Epithelial cell of prostate (primary cell): ENCODE results near the gene IPO5.
"Not testable (repeated sequence)": the region's sequence is repeated elsewhere in the genome, so short reads cannot be mapped to it uniquely, and the experiment has no call there.

Experiments
- DNase-seq: peaks from one replicate; pipeline ENCODE4 v3.0.0-alpha.2; 2011; ENCODE audit warnings: low read depth, low spot score
- H3K27ac ChIP-seq: fragments of 450-650 bp; 2 replicates; pipeline ENCODE4 v1.5.1; 2017; ENCODE audit warnings: mild to moderate bottlenecking

The IPO5 gene

DNA sequence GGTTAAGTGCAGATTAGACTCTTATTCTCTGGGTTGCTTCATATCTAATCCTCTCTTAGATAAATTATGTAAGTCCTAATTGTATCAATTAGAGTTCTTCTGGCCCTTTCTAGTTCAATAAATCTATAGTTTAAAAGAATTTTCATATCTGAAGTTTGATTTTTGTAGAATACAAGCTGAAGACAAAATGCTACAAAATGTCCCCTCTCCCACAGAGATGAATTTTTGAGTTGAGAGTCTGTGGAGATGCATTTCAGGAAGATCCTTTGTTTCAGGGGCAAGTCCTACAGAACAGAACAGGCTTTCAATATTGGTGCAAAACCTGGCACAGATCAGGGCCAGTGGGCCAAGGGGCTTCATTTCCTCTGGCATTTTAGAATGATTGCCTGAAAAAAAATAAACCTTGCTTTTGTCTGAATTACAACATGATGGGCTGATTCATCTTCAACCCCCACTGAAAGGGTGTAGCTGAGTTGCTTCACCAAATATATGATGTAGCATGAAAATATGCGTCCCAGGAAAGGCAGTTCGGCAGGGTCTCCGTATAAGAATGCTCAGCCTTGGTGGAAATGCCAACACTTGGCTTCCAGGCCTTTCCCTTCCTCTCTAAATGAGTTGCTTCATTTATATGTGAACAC is 6.4 kb upstream of the IPO5 start:
- DNase-seq: peak; percentile 31
- peak overlapping the region; percentile 79 for H3K27ac ChIP-seq

DNA sequence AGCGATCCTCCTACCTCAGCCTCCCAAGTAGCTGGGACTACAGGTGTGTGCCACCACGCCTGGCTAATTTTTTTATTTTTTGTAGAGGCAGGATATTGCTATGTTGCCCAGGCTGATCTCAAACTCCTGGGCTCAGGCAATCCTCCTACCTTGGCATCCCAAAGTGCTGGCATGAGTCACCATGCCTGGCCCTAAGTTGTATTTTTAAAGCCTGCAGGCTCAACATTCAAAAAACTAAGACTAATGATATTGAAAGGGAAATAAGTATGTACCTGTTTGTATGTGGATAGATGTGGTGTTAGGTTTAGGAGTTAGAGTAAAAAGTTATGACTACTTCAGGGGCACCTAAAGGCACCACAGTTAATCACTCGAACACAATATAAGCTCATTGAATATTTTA is 5.4 kb upstream of the IPO5 start:
- DNase-seq: peak; percentile 14
- peak overlapping the region; percentile 79 for H3K27ac ChIP-seq

DNA sequence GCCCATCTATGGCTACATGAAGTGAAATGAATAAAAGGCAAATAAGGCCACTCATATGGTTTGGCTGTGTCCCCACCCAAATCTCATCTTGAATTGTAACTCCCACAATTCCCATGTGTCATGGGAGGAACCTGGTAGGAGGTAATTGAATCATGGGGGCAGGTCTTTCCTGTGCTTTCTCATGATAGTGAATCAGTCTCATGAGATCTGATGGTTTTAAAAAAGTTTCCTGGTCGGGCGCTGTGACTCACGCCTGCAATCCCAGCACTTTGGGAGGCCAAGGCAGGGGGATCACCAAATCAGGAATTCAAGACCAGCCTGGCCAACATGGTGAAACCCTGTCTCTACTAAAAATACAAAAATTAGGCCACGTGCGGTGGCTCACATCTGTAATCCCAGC is 4.2 kb upstream of the IPO5 start:
- H3K27ac ChIP-seq, DNase-seq: not testable (repeated sequence)

DNA sequence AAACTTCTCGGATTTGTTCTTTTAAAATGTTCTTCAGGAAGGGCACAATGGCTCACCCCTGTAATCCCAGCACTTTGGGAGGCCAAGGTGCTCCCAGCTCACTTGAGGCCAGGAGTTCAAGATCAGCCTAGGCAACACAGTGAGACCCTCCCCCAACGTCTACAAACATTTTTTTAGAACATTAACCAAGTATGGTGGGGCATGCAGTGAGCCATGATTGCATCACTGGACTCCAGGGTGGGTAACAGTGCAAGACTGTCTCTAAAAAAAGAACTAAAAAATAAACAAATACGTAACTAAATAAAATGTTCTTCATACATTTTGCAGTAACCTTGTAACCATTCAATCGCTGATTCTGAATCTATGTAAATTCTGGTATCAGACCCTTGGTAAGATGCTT is 2.1 kb upstream of the IPO5 start:
- DNase-seq: no peak
- no peak overlapping the region for H3K27ac ChIP-seq

DNA sequence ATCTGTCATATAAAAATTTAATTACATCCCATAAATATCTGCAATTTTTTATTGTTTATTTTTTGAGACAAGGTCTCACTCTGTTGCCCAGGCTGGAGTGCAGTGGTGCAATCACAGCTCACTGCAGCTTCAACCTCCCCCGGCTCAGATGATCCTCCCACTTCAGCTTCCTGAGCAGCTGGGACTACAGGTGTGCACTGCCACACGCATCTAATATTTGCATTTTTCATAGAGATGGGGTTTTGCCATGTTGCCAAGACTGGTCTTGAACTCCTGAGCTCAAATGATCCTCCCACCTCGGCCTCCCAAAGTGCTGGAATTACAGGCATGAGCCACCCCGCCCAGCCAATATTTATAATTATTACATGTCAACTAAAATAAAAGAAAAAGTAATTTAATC is 644 bp upstream of the IPO5 start:
- DNase-seq, H3K27ac ChIP-seq: not testable (repeated sequence)

DNA sequence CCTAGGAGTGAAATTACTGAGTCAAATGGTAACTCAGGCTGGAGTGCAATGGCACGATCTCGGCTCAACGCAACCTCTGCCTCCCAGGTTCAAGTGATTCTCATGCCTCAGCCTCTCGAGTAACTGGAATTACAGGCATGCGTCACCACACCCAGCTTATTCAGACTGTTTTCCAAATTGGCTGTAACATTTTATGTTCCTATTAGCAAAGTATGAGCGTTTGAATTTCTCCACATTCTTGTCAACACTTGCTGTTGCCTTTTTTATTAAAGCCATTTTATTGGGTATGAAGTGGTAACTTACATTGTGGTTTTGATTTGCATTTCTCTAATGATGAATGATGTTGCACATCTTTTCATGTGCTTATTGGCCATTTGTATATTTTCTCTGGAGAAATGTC is 7.9 kb downstream of the IPO5 start:
- H3K27ac ChIP-seq: no peak overlapping the region
- no peak for DNase-seq

DNA sequence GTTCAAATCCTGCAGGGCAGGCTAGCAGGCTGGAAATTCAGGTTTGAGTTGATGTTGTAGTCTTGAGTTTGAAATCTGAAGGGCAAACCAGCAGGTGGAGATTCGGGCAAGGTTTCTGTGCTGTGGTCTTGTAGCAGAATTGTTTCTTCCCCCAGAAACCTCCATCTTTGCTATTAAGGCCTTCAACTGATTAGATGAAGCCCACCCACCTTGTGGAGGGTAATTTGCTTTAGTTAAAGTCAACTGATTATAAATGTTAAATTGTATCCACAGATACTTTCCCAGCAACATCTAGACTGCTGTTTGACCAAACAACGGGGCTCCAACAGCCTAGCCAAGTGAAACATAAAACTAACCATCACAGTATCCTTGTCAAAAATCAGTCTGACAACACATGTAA is 9.4 kb downstream of the IPO5 start:
- no peak for DNase-seq
- H3K27ac ChIP-seq: no peak overlapping the region

DNA sequence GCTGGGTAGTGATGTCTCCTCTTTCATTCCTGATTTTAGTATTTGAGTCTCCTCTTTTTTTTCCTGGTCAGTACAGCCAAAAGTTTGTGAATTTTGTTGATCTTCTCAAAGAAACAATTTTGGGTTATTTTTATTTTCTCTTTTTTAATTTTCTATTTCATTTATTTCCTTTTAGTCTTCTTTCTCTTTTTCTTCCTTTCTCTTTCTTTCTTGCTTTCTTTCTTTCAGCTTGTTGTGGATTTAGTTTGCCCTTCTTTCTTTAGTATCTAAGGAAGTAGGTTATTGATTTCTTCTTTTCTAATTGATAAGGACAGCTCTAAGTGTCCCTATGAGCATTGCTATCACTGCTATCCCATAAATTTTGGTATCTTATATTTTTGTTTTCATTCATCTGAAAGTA is 13.8 kb downstream of the IPO5 start:
- no peak for DNase-seq
- H3K27ac ChIP-seq: no peak overlapping the region

DNA sequence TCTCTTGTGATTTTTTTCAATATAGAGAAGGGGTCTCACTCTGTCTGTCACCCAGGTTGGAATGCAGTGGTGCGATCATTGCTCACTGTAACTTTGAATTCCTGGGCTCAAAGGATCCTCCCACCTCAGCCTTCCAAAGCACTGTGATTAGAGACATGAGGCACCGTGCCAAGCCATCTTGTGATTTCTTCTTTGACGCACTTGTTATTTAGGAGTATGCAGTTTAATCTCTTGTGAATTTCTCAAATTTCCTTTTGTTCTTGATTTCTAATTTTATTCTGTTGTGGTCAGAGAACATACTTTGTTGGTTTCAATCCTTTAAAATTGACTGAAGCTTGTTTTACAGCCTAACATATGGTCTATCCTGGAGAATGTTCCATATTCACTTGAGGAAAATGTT is 14.5 kb downstream of the IPO5 start:
- DNase-seq: no peak

DNA sequence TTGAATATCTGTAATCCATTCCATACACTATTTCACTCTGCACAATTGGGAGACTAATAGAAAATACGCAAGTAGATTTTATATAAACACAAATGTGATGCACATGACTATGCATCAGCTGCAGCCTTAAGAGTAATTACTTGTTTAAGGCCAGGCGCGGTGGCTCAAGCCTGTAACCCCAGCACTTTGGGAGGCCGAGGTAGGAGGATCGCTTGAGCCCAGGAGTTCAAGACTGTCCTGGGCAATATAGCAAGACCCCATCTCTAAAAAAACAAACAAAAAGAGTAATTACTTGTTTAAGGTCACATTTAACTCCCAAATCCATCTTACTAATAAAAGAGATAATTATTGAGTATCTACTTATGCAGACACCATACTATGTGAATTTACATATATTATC is 18.0 kb downstream of the IPO5 start:
- no peak overlapping the region for H3K27ac ChIP-seq
- DNase-seq: no peak

More for the DNA sequence above, 14.5 kb downstream of the IPO5 start:
- H3K27ac ChIP-seq: no peak overlapping the region

DNA sequence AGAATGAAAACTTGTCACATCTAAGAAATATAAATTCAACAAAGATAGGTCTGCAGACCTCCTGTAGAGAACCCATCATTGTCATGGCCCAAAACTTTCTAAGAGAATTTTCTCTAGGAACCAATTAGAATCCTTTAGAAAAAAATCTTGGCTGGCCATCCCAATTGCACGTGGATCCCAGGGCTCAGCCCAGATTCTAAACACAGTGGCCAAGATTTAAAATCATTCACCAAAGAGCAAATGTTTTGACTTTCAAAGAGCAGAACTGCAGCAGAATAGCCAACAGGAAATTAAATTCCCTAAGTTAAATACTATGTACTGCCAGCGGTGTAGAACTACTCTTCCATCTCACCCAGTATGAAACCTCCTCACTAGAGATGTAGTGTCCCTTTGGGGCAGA is 21.3 kb downstream of the IPO5 start:
- DNase-seq: no peak
- no peak overlapping the region for H3K27ac ChIP-seq

DNA sequence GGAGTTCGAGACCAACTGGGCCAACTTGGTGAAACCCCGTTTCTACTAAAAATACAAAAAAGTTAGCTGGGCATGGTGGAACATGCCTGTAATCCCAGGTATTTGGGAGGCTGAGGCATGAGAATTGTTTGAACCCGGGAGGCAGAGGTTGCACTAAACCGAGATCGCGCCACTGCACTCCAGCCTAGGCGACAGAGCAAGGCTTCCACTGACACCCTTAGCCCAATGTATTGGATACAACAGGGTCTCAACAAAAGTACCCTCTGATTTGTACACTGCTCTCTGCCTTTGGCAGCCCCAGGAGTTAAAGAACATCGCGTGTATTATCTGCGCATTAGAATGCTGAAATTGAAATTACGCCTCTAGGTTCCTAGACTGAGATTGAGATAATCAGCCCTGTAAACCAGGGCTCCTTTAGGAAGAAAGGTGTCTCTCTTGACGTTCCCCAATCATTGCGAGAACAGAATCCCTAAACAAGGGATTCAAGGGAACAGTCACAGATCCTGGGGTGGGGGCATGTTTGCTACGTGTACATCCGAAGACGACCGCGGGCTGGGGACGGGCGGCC is 21.9 kb downstream of the IPO5 start:
- peak overlapping the region; percentile 80 for H3K27ac ChIP-seq
- no peak for DNase-seq

DNA sequence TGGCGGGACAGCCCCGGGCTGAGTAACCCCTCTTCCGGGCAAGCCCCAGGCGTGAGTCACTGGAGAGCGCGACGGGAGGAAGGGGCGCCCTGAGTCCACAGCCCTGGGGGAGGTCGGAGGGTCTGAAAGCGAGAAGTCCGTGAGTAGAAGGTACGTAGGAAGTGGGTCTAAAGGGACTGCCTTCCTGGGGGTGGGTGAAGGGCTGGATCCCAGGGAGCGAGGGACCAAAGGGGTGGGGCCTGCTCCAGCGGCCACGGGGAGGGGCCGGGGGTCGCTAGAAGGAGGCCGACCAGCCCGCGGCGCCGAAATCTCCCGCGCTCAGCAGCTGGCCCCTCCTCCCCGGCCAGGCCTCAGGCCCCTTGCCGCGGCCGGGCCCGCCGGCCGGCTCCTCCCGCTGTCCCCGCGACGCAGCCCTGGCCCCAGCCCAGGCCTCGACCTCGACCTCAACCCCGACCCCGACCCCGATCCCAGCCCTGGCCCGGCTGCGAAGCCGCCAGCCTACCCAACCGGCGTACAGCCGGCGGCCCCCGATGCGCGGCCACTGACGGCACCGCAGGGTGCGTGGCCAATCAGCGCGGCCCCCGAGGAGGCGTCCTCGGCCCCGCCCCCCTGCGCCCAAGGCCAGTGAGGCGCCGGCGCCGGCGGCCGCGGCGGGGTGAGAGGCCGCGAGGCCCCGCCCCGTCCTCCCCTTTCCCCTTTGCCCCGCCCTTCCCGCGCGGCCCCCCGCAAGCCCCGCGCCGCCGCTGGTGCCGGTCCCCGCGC is 22.6 kb downstream of the IPO5 start:
- DNase-seq: peak; percentile 16
- peak overlapping the region; percentile 80 for H3K27ac ChIP-seq

DNA sequence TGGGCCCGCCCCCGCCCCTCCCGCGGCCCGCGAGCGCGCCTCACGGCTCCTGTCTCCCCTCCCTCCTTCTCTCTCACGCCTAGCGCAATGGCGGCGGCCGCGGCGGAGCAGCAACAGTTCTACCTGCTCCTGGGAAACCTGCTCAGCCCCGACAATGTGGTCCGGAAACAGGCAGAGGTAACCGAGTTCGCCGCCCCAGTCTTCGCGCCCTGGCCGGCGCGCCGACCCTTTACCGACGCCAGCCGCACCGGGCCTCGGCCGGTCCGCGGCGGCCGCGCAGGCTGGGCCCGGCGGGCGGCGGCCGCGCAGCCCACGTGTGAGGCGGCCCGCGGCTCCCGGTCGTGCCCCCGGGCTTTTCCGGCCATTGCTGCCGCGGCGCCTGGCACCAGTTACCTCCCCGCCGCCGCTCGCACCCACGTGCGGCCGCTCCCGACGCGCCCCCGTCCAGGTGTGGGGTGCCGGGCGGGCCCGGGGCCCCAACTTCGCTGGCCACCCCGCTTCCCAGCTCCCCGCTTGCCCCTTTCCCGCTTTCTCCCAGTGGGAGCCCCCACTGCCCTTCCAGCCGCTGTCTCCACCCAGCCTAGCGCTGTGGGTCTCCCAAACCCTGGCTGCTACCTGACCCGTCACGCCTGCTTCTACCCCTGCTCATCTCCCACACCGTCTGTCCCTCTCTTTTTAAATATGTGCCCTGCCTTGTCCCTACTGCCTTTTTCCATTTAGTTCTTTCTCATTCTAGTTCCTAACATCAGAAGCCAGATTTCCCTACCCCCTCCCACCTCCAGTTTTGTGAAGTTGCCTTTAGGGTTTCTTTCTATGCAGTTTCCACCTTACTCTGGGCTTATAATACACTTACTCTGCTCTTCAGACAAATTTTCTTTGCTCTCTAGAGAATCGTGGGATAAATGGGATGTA is 23.4 kb downstream of the IPO5 start:
- H3K27ac ChIP-seq: peak overlapping the region; percentile 80
- no peak for DNase-seq

DNA sequence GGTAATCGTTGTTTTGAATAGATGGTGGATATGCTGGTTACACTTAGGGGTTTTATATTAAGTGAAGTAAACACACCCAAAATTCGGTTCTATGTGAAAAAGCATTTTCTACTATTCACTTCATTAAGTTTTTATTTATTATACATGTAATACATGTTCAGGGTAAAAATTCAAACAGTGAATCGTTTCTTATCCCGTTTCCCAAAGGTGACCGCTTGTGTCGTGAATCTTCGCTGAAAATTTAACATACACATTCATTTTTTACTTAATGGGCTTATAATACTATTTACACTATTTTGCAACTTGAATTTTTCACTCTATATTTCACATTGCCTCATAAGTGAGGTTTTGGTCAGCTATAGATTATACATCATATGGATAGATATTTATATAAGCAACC is 24.5 kb downstream of the IPO5 start:
- H3K27ac ChIP-seq: peak overlapping the region; percentile 80

DNA sequence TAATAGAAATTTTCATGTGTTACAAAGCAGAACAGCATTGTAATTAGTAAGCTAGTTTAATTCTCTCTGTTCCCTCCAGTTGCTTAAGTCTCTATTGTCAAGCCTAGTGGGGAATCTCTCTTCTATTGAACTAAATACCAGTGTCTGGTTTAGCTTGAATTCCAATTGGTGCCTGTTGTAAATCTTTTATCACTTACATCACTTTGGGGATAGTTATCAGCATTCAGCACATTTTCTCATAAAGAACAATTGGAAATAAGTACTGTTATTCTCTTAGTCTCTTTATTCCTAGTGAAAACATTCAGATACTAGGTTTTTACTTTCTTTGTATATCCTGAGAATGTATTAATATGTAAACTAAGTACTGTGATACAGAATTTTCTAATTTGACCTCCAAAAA is 25.2 kb downstream of the IPO5 start:
- no peak for DNase-seq
- H3K27ac ChIP-seq: peak overlapping the region; percentile 38

More for the DNA sequence above, 24.5 kb downstream of the IPO5 start:
- no peak for DNase-seq

DNA sequence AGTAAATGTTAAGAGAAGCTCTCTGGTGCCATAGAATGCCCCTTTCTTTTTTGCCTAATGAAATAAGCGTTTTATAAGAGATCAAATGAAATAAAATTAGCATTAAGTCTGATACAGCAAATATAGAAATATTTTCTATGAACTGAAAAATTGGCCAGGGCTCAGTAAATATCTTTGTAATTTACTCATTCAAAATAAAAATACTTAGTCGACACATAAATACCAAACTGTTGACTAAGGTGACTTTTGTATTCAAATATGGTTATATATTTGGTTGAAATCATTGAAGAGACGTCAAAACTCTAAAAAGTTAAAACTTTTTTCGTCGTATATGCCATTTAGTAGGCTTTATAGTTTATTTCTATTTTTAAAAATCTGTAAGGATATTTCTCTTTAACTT is 25.6 kb downstream of the IPO5 start:
- no peak for DNase-seq
- peak overlapping the region; percentile 38 for H3K27ac ChIP-seq

DNA sequence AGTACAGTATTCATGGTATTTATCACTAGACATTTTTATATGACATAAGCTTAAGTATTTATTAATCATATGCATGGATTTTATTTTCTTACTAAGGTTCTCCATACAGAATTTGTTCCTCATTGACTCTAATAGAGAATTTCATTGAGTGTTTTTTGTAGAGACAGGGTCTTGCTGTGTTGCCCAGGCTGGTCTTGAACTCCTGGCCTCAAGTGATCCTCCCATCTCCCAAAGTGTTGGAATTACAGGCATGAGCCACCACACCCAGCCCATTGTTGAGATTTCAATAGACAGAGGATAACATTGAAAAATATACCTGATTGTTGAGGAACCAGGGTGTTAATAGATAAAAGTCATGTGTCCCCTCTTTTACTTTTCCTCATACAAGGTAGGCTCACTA is 26.1 kb downstream of the IPO5 start:
- DNase-seq: no peak
- peak overlapping the region; percentile 38 for H3K27ac ChIP-seq

DNA sequence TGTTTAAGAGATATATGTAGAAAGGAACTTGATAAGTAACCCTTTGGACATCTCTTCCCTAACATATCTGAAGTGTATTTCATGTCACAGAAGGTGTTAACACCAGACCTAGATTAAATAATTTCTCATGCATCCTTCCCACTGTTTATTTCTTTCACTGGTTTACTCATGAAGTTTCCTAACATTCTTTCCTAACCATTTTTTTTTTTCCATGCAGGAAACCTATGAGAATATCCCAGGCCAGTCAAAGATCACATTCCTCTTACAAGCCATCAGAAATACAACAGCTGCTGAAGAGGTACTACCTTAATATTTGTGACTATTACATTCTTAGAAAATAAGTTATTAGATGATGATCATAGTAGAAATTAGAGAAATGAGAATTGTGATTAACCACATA is 28.8 kb downstream of the IPO5 start:
- no peak for DNase-seq
- no peak overlapping the region for H3K27ac ChIP-seq

DNA sequence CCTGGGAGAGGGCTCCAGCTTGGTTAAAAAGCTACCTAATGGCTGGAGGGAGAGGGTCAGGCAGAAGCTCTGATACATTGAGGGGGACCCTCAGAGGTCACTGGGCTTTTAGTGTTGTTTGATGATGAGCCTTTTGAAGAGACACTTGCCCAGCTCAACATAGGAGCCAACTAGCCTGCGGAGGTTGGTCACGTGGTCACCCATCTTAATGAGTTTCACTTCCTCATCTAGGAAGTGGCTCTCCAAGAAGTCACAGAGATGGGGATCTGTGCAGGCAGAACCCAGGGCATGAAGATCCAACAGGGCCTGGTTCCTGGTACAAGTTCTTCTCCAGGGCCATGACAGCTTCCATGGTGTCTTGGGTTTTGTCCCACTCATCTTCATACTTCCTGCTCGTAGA is 33.4 kb downstream of the IPO5 start:
- no peak overlapping the region for H3K27ac ChIP-seq
- no peak for DNase-seq

DNA sequence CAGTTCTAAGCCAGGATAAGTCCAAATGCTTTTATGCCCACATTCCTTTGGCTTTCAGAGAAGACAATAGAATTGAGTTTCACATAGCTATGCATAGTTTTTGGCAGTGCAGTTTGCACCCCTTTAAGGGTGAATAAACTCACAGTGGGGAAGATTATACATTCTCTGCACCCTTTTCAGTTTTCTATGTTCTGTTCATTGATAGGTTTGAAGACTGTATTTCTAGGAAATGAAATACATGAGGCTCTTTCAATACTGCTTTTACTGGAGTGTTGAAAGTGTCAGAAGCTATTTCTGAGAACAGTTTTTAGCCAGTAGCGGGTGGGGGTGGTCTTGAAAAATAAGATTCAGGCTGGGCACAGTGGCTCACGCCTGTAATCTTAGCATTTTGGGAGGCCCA is 46.2 kb downstream of the IPO5 start:
- no peak for DNase-seq
- H3K27ac ChIP-seq: no peak overlapping the region
